Activated CD4-positive, alpha-beta T cell treated with anti-CD3 and anti-CD28 coated beads for 24 hours (primary cell): ENCODE measurements around the gene WHRN.

ENCODE experiments used
- DNase-seq, 2 donors: peaks; one replicate each; pipeline ENCODE4 v3.0.0-alpha.2; 2020; ENCODE audit warnings: low read depth in 2 of 2

The WHRN gene

GRCh38 chr9:114513959-114514267 is 8.6 kb upstream of the WHRN start:
- DNase-seq = no peak

- DNase-seq = no peak
Measured at GRCh38 chr9:114513055-114513958, 8.0 kb upstream of the WHRN start.

DNA sequence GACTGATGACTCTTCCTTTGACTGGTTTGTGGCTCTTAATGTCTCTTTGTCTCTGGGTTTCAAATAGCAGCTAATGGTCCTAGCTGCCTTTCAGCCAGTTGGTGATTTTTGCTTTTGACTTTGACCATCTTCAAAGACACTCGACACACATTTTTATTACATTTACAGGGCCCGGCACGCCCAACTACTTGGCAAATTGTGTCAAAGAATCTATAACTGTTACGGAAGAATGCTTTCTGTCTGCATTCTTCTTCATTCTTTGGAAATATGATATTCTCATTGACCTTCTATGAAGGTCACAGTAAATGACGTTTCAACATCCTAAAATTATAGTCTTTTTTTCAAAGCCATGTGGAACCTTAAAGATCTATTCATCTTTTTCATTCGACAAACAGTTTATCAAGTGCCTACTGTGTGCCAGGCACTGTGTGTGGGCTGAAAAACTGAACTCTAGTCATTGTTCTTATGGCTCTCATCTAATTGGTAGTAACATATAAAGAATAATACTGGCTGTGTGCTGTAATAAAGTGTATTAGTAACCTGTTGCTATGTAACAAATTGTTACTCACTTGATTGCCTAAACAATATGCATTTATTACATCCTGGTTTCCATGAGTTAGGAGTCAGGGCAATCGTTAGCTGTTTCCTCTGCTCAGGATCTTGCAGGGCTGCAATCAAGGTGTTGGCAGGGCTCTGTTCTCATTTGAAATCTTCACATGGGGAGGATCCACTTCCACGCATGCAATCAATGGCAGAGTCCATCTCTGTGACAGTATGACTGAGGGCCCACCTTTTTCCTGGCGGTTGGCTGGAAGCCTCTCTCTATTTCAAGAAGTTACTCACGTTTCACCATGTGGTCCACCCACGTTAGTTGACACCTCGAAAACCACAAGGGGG is 7.0 kb upstream of the WHRN start:
- no peak for DNase-seq

- no peak for DNase-seq
Measured at GRCh38 chr9:114507726-114508125, 2.5 kb upstream of the WHRN start.

DNA sequence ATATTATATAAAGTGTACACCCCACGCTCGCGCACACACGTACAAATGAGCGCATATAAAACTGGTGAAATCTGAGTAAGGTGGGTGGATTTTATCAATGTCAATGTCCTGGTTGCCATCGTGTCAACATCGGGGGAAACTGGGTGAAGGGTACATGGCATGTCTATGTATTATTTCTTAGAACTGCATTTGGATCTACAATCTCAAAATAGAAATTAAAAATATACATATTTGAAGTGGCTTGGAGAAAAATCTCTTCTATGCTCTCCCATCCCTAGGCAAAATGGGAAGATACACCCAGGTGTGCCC is 763 bp upstream of the WHRN start:
- DNase-seq = no peak

DNA sequence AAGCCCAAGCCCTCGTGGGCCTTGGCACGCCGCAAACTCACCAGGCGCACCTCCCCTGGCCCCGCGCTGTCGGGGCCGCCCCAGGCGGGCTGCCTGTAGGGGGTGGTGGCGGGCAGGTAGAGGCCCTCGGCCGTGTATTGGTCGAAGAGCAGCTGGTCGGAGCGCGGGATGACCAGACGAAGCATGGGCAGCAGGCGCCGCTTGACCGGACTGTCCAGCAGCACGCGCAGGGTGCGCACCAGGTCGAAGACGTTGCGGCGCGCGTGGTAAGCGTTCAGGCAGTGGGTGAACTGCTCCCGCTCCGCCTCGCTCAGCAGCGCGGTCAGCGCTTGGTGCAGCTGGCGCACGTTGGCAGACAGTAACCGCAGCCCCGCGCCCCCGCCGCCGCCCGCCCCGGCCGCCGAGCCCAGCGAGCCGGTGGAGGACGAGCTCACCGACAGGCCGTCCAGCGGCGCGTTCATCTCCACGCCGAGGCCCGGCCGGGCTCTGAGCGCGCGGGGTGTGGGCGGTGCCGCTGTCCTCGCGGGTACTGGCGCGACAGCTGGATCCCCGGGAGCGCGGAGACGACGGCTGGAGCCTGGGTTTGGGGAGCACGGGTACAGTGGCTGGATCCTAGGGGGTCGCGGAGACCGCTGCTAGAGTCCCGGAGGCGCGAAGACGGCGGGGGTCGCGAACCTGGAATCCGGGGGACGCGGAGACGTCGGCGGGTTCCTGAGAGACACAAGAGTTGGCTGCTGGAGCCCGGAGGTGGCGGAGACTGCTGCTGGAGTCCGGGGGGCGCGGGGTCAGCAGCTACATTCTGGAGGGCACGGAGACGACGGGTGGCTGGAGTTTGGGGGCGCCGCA is 709 bp downstream of the WHRN start:
- peak in 1 of 2 donors; percentile 28 for DNase-seq

GRCh38 chr9:114503522-114504340 is 1.5 kb downstream of the WHRN start:
- DNase-seq = no peak

DNA sequence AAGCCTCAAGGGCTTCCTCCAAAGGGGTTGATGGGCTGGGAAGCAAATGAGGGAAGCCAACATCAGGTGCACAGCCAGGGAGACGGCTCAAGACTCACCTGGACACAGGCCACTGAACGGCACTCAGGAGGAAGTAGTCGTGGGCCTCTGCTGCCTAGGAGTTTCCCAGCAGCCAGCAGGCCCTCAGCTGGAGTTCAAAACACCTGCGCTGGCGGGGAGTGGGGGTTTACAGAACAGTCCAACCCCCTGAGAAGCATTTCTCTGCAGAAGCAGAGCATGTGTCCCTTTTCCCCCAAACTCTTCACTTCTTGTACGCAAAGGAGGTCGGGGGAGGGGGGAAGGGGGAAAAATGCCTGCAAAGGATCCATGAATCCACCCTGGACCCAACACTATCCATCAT is 2.3 kb downstream of the WHRN start:
- DNase-seq = no peak

GRCh38 chr9:114501796-114502682 is 3.2 kb downstream of the WHRN start:
- no peak for DNase-seq

DNA sequence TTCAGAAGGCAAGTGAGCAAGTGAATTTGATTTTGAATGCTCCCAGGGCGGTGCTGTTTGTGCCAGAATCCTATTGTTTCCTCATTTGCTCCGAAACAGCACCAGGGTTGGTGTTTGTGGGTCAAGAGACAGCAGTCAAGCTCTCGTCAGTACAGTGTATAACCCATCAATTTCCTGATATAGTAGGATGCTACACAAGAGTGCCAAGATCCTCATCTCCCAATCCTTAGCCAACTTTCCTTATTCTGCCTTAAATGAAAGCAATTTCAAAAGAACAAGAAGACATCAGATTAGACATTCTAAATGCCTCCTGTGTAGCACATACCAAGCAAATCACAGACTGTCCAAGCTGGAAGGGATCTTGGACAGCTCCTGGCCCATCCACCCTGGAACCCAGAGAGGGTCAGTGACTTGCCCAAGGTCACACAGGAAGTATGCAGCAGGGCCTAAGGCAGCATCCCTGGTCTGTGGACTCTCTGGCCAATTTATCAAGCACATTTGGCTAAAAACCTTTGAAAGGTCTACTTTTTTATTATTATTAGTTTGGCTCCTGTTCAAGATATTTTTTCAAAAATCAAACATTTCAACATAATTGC is 4.5 kb downstream of the WHRN start:
- DNase-seq = no peak

GRCh38 chr9:114499941-114500696 is 5.2 kb downstream of the WHRN start:
- no peak for DNase-seq

DNA sequence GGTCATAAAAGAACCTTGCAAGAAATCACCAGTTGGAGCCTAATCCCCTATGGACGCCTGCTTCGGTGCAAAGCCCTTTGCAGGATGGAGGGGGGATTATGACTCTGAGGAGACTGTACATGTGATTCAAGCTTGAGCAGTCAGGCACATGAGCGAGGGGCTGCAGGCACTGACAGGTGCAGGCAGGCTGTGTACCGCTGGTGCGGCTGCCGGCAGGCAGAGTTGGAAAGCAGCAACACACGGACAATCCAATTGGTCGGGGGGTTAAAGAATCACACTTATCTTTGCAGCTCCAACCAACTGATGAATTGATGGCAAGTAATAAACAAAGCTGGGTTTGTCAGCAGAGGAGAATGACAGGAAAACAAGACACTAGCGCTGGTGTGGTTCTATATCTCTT is 5.7 kb downstream of the WHRN start:
- no peak for DNase-seq

GRCh38 chr9:114497727-114498382 is 7.4 kb downstream of the WHRN start:
- no peak for DNase-seq

GRCh38 chr9:114497236-114497635 is 8.0 kb downstream of the WHRN start:
- DNase-seq = no peak

- DNase-seq = no peak
Measured at GRCh38 chr9:114496011-114496410, 9.3 kb downstream of the WHRN start.

GRCh38 chr9:114494776-114495569 is 10.3 kb downstream of the WHRN start:
- DNase-seq = no peak

- DNase-seq = no peak
Measured at GRCh38 chr9:114493521-114494184, 11.6 kb downstream of the WHRN start.
